ENCODE data around the gene PIP4K2B. TPM values are rescaled to one million over a fixed set of nuclear protein-coding genes. Genes with fewer than 3 reads are reported as not detected.

PIP4K2B gene
- total RNA-seq (42.9 and 46.8 TPM in 2 replicates), polyA plus RNA-seq (24.0 and 24.7 TPM in 2 replicates), polyA minus RNA-seq (15.8 and 26.7 TPM in 2 replicates)
- 25.0 TPM for total RNA-seq (2013)

DNA sequence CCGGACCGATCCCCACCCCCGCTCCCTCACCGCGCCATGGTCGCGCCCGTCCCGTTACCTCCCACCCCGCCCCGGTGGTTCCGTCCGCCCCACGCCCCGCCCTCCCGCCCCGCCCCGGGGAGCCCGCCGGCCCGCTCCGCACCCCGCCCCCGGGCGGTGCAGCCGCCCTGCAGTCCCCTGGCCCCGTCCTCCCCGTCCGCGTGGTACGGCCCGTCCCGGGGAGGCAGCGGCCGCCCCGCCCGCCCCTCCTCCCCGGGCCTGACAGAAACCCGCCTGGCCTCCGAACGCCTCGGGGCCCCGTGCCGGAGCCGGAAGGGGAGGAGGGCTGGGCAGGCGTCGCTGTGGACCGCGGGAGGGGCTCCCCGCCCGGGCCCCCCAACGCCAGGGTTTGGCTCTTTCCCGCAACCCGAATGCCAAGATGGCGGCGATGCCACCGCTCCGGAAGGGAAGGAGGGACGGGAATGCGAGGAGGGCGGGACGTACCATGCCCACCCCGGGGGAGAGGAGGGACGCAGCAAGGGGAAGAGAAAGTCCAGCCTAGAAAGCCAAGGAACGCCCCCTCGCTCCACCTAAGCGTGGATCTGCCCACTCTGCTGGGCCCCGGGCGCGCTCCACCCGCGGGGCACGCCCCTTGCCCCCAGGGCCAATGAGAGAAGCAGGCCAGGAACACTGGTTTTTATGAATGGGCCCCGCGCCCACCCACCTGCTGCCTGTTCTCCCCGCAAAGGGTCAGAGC lies at the start of gene PIP4K2B:
TSS of gene PIP4K2B (minus strand) at position 56 of the 736 bp plus-strand sequence. CDS start 132 bp downstream, outside the sequence.
- intact Hi-C loops (cut with micrococcal nuclease) = loop anchor here (1.0 to 2.0 kb wide), 5 partner anchors 26 to 97 kb away; partner anchors contain the start of genes CWC25, PSMB3 and RPL23
- peak within 1 kb of the TSS; percentile 92 for H2AFZ ChIP-seq (ENCODE audit: insufficient read depth, low read depth, low read length, poor library complexity, severe bottlenecking)
- H3K4me1 ChIP-seq (ENCODE audit: control insufficient read depth in 2 of 2, insufficient read depth in 2 of 2, low read length in 2 of 2) = peaks cover 17 to 25% of the 10 kb centered on the region in 2 donors
- POLR2A ChIA-PET = interaction anchor here (0.8 to 1.3 kb wide), 6 partner anchors 24 to 354 kb away, joined by 3 to 6 read pairs (median 4); partner anchors contain the start of genes LASP1, PSMB3 and RPL23
- Mint-ChIP-seq H3K4me3 (peak within 1 kb of the TSS; percentile 99), H3K27me3 (no peaks in the 10 kb centered on the region), H3K4me1 (peaks cover 34% of the 10 kb centered on the region), H3K9me3 (ENCODE audit: insufficient read depth) (no peaks in the 10 kb centered on the region), H3K27ac (peak within 1 kb of the TSS; percentile 96)
- under 1% methylated on average over 59 of the region's 76 CpGs for WGBS (ENCODE audit: insufficient coverage)
- H3K4me3 ChIP-seq (ENCODE audit: control extremely low read depth in 1 of 5, extremely low read depth in 1 of 5, insufficient read depth in 1 of 5, low read depth in 2 of 5, low read length in 4 of 5) = peak within 1 kb of the TSS; percentile 64 to 88 (median 75)
- peaks cover 23% of the 10 kb centered on the region for H4K20me1 ChIP-seq (ENCODE audit: control insufficient read depth, insufficient read depth, low read length, poor library complexity, severe bottlenecking)
- H3K79me2 ChIP-seq (ENCODE audit: control insufficient read depth, insufficient read depth, low read length) = peaks cover 46% of the 10 kb centered on the region
- CTCF ChIA-PET = interaction anchor here (0.6 to 1.3 kb wide), 3 partner anchors 72 to 353 kb away, joined by 3 read pairs; no protein-coding TSS in a partner anchor
- no peak for TF ChIP-seq EZH2 (IDR thresholded peaks at IDR 0.05; ENCODE audit: borderline replicate concordance, insufficient read depth, low read depth, low read length, poor library complexity, severe bottlenecking)
- TF ChIP-seq, protein P1, sequence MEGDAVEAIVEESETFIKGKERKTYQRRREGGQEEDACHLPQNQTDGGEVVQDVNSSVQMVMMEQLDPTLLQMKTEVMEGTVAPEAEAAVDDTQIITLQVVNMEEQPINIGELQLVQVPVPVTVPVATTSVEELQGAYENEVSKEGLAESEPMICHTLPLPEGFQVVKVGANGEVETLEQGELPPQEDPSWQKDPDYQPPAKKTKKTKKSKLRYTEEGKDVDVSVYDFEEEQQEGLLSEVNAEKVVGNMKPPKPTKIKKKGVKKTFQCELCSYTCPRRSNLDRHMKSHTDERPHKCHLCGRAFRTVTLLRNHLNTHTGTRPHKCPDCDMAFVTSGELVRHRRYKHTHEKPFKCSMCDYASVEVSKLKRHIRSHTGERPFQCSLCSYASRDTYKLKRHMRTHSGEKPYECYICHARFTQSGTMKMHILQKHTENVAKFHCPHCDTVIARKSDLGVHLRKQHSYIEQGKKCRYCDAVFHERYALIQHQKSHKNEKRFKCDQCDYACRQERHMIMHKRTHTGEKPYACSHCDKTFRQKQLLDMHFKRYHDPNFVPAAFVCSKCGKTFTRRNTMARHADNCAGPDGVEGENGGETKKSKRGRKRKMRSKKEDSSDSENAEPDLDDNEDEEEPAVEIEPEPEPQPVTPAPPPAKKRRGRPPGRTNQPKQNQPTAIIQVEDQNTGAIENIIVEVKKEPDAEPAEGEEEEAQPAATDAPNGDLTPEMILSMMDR (IDR thresholded peaks at IDR 0.05) = no peak
- peak; percentile 94 for DNase-seq
- H3K27ac ChIP-seq (ENCODE audit: low read length in 2 of 2) = peak within 1 kb of the TSS; percentile 72 to 79
- H3K27me3 ChIP-seq (replicated peaks in 1 of 4; ENCODE audit: control extremely low read depth in 1 of 4, control insufficient read depth in 3 of 4, insufficient read depth in 4 of 4, low read length in 3 of 4) = no peaks in the 10 kb centered on the region
- ATAC-seq (ENCODE audit: low read depth) = peak; percentile 84
- H3K36me3 ChIP-seq (replicated peaks in 1 of 2; ENCODE audit: control extremely low read depth in 1 of 2, control insufficient read depth in 1 of 2, extremely low read depth in 1 of 2, insufficient read depth in 2 of 2, low read length in 1 of 2) = peaks cover 0 to 32% of the 10 kb centered on the region in 2 experiments
- peak within 1 kb of the TSS; percentile 88 for H3K4me2 ChIP-seq (replicated peaks; ENCODE audit: low read depth, low read length, poor library complexity, severe bottlenecking)
- peak within 1 kb of the TSS; percentile 91 for H3K9ac ChIP-seq (ENCODE audit: low read length)
- H3K9me3 ChIP-seq (ENCODE audit: control extremely low read depth in 1 of 3, control insufficient read depth in 2 of 3, insufficient read depth in 1 of 3, low read length in 2 of 3) = peaks cover 0 to 2% (median 0%) of the 10 kb centered on the region in 3 donors

DNA sequence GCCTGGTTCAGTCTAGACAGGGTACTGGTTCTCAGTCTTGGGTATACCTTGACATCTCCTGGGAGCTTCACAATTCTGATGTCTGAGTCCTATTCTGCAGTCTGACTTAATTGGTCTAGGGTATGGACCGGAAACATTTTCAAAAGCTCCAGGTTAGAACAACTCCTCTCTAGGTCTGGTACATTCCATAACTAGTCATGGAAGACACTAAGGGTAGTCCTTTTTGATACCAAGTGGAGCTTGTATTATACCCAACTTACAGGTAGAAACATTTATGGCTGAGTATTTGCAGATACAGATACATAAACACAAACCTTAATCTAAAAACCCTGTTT lies 49.2 kb upstream of the PIP4K2B start:
- Histone ChIP-seq H3K4me1 (ENCODE audit: control insufficient read depth in 2 of 2, insufficient read depth in 2 of 2, low read length in 2 of 2) (peaks cover 19 to 20% of the 10 kb centered on the region in 2 donors), H3K79me2 (ENCODE audit: control insufficient read depth, insufficient read depth, low read length) (peaks cover 14% of the 10 kb centered on the region), H3K9me3 (ENCODE audit: control extremely low read depth in 1 of 3, control insufficient read depth in 2 of 3, insufficient read depth in 1 of 3, low read length in 2 of 3) (no peaks in the 10 kb centered on the region), H4K20me1 (ENCODE audit: control insufficient read depth, insufficient read depth, low read length, poor library complexity, severe bottlenecking) (peaks cover 25% of the 10 kb centered on the region), H2AFZ (ENCODE audit: insufficient read depth, low read depth, low read length, poor library complexity, severe bottlenecking) (no peak overlapping the region), H3K27ac (ENCODE audit: low read length in 2 of 2) (no peak overlapping the region), H3K36me3 (replicated peaks in 1 of 2; ENCODE audit: control extremely low read depth in 1 of 2, control insufficient read depth in 1 of 2, extremely low read depth in 1 of 2, insufficient read depth in 2 of 2, low read length in 1 of 2) (peaks cover 20 to 58% of the 10 kb centered on the region in 2 experiments), H3K4me2 (replicated peaks; ENCODE audit: low read depth, low read length, poor library complexity, severe bottlenecking) (no peak overlapping the region), H3K27me3 (replicated peaks in 1 of 4; ENCODE audit: control extremely low read depth in 1 of 4, control insufficient read depth in 3 of 4, insufficient read depth in 4 of 4, low read length in 3 of 4) (no peaks in the 10 kb centered on the region), H3K9ac (ENCODE audit: low read length) (no peak overlapping the region), H3K4me3 (ENCODE audit: control extremely low read depth in 1 of 5, extremely low read depth in 1 of 5, insufficient read depth in 1 of 5, low read depth in 2 of 5, low read length in 4 of 5) (no peak overlapping the region)
- Mint-ChIP-seq H3K4me3 (no peak overlapping the region), H3K4me1 (peaks cover 32% of the 10 kb centered on the region), H3K9me3 (ENCODE audit: insufficient read depth) (no peaks in the 10 kb centered on the region), H3K27ac (no peak overlapping the region), H3K27me3 (no peaks in the 10 kb centered on the region)
- no peak for ATAC-seq (ENCODE audit: low read depth)
- POLR2A ChIA-PET = interaction anchor here (1.9 kb wide), 1 partner anchor 21 kb away, joined by 4 read pairs; the partner anchor contains the start of gene LASP1
- TF ChIP-seq, protein P1 (IDR thresholded peaks at IDR 0.05) = no peak
- no peak for TF ChIP-seq EZH2 (IDR thresholded peaks at IDR 0.05; ENCODE audit: borderline replicate concordance, insufficient read depth, low read depth, low read length, poor library complexity, severe bottlenecking)
- WGBS (ENCODE audit: insufficient coverage) = no CpG with 5 or more reads among the region's 1 CpG
- intact Hi-C loops (cut with micrococcal nuclease) = no loop called here
- CTCF ChIA-PET = interaction anchor here (0.6 to 1.3 kb wide), 2 partner anchors 20 to 23 kb away, joined by 3 to 6 read pairs; partner anchors contain the start of gene CWC25
- DNase-seq = no peak

Measured in B cell (primary cell).